GM10248 (cell line): Measurements from ENCODE around the gene WDR11.

Experiments used
- CTCF ChIA-PET: fragments of 300-600 bp; sonication (Branson Sonifier 250); formaldehyde crosslinking; extraction: SDS; loops from one replicate; lab custom pipeline; 2021; ENCODE audit warnings: antibody characterized with exemption; lab: Yijun Ruan, JAX
- POLR2A ChIA-PET: fragments of 350-650 bp; sonication (Branson Sonifier 250); formaldehyde crosslinking; extraction: SDS; loops from one replicate; lab custom pipeline; 2020; ENCODE audit warnings: antibody characterized with exemption; lab: Yijun Ruan, JAX
- DNase-seq: peaks from one replicate; pipeline ENCODE4 v3.0.0; 2012; ENCODE audit errors: extremely low spot score
- CTCF ChIP-seq: IDR thresholded peaks from 2 replicates; pipeline ENCODE4 v1.5.1; 2012; ENCODE audit warnings: mild to moderate bottlenecking, low read depth; ENCODE audit errors: extremely low read depth, missing control alignments, control extremely low read depth

The WDR11 gene

GRCh38 chr10:120926611-120927010 lies 75.4 kb downstream of the WDR11 start:
- ChIA-PET CTCF (interaction anchor here (1.5 kb wide), 1 partner anchor 17 kb away, joined by 5 read pairs; no protein-coding TSS in a partner anchor), POLR2A (no interaction called here)
- no peak for TF ChIP-seq CTCF
- DNase-seq = no peak

DNA sequence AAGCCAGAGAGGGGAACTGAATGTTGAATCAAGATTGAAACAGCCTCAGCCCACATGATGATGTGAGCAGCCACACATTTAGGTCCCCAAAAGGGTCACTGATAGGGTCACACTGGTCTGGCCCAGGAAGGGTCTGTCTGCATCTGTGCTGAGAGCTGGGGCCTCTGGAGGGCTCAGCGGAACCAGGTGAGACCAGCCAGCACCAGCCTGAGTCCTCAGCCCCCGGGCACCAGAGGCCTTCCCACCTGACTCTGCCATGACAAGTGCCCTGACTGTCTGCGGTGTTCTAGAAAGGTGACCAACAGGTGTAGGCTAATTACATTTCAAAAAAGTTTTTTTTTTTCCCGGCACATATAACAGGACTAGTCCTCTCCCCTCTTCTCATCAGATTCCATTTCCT lies 76.2 kb downstream of the WDR11 start:
- ChIA-PET POLR2A (no interaction called here), CTCF (no interaction called here)
- no peak for DNase-seq
- no peak for TF ChIP-seq CTCF

- CTCF ChIA-PET = interaction anchor here (2.5 kb wide), 1 partner anchor 20 kb away, joined by 8 read pairs; no protein-coding TSS in a partner anchor
- TF ChIP-seq CTCF = no peak
- no peak for DNase-seq
- POLR2A ChIA-PET = no interaction called here
Measured at GRCh38 chr10:120929166-120929565, 78.0 kb downstream of the WDR11 start.

- TF ChIP-seq CTCF = no peak
- ChIA-PET POLR2A (no interaction called here), CTCF (interaction anchor here (0.9 to 2.5 kb wide), 3 partner anchors 12 to 17 kb away, joined by 3 to 8 read pairs (median 5); no protein-coding TSS in a partner anchor)
- no peak for DNase-seq
Measured at GRCh38 chr10:120931423-120931822, 80.3 kb downstream of the WDR11 start.

GRCh38 chr10:120931999-120932398 lies 80.8 kb downstream of the WDR11 start:
- no peak for DNase-seq
- no peak for TF ChIP-seq CTCF
- POLR2A ChIA-PET = no interaction called here
- CTCF ChIA-PET = interaction anchor here (0.9 to 1.8 kb wide), 2 partner anchors 11 to 13 kb away, joined by 3 to 5 read pairs; no protein-coding TSS in a partner anchor

GRCh38 chr10:120938822-120939221 lies 87.7 kb downstream of the WDR11 start:
- TF ChIP-seq CTCF = no peak
- CTCF ChIA-PET = interaction anchor here (1.0 to 1.4 kb wide), 2 partner anchors 10 to 962 kb away, joined by 3 read pairs; no protein-coding TSS in a partner anchor
- POLR2A ChIA-PET = no interaction called here
- DNase-seq = no peak

DNA sequence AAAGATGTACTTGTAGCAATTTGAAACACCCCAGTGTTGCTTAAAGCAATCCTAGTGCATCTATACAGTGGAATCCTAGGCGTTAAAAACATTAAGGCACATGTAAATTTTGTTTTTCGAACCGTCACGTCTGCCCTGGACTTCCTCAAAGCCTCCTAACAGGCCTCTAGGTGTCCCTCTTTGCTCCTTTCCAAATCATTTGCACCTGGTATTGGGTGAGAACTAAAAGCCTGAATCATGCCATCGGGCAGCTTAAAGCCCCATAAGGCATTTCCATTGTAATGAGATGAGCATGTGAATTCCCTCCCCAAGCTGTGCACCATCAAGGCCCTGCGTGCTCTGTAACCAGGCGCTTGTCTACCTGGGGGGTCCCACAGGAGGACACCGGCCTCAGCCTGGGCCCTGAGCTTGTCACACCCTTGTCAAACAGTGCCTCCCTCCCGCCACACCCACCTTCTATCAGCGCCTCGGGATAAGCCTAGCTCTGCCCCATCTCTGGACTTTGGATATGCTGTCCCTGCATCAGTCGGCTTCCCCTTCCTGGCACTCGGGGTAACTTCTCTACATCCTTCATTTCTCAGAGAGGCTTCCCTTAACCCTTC lies 89.2 kb downstream of the WDR11 start:
- ChIA-PET CTCF (interaction anchor here (0.8 to 2.2 kb wide), 2 partner anchors 9 to 960 kb away, joined by 3 to 9 read pairs; no protein-coding TSS in a partner anchor), POLR2A (no interaction called here)
- no peak for DNase-seq
- no peak for TF ChIP-seq CTCF
